Mucosa of stomach (tissue), 1 donor: ENCODE results near the gene CACNA1A.
"Not testable (repeated sequence)": the region's sequence is repeated elsewhere in the genome, so short reads cannot be mapped to it uniquely, and the experiment has no call there.

Source experiments
- H3K27me3 ChIP-seq: one replicate; pipeline ENCODE4 v1.7.0; 2013; ENCODE audit warnings: mild to moderate bottlenecking, low read length; ENCODE audit not compliant: control insufficient read depth, insufficient read depth
- H3K36me3 ChIP-seq: one replicate; pipeline ENCODE4 v1.7.0; 2013; ENCODE audit warnings: low read length; ENCODE audit not compliant: control insufficient read depth, insufficient read depth
- H3K4me1 ChIP-seq: one replicate; pipeline ENCODE4 v1.7.0; 2013; ENCODE audit warnings: mild to moderate bottlenecking, low read length; ENCODE audit not compliant: control insufficient read depth, insufficient read depth
- H3K4me3 ChIP-seq: one replicate; pipeline ENCODE4 v1.7.0; 2013; ENCODE audit warnings: low read length
- H3K9ac ChIP-seq: one replicate; pipeline ENCODE4 v1.7.0; 2013; ENCODE audit warnings: mild to moderate bottlenecking, low read length, moderate library complexity
- H3K9me3 ChIP-seq: one replicate; pipeline ENCODE4 v1.7.0; 2013; ENCODE audit warnings: mild to moderate bottlenecking, low read length, moderate library complexity; ENCODE audit not compliant: control insufficient read depth
- donor health status: Pancreatic carcinoma.

The CACNA1A gene

GRCh38 chr19:13441810-13442512, 64.3 kb downstream of the CACNA1A start:
- Histone ChIP-seq H3K36me3 (no peaks in the 10 kb centered on the region), H3K4me3 (no peak overlapping the region), H3K27me3 (no peaks in the 10 kb centered on the region), H3K9me3 (no peaks in the 10 kb centered on the region), H3K9ac (no peak overlapping the region), H3K4me1 (no peaks in the 10 kb centered on the region)

GRCh38 chr19:13437919-13438618, 68.2 kb downstream of the CACNA1A start:
- H3K9ac ChIP-seq: no peak overlapping the region
- no peaks in the 10 kb centered on the region for H3K4me1 ChIP-seq
- H3K4me3 ChIP-seq: no peak overlapping the region
- H3K27me3 ChIP-seq: no peaks in the 10 kb centered on the region
- no peaks in the 10 kb centered on the region for H3K36me3 ChIP-seq
- H3K9me3 ChIP-seq: no peaks in the 10 kb centered on the region

GRCh38 chr19:13436352-13436751, 69.9 kb downstream of the CACNA1A start:
- H3K9ac ChIP-seq: no peak overlapping the region
- H3K27me3 ChIP-seq: no peaks in the 10 kb centered on the region
- no peaks in the 10 kb centered on the region for H3K9me3 ChIP-seq
- no peaks in the 10 kb centered on the region for H3K4me1 ChIP-seq
- H3K4me3 ChIP-seq: no peak overlapping the region
- no peaks in the 10 kb centered on the region for H3K36me3 ChIP-seq

- H3K36me3 ChIP-seq: no peaks in the 10 kb centered on the region
- H3K4me3 ChIP-seq: no peak overlapping the region
- H3K4me1 ChIP-seq: no peaks in the 10 kb centered on the region
- H3K27me3 ChIP-seq: no peaks in the 10 kb centered on the region
- H3K9me3 ChIP-seq: no peaks in the 10 kb centered on the region
- no peak overlapping the region for H3K9ac ChIP-seq
Measured at GRCh38 chr19:13430790-13431582, 75.3 kb downstream of the CACNA1A start.

GRCh38 chr19:13429563-13429962, 76.7 kb downstream of the CACNA1A start:
- no peaks in the 10 kb centered on the region for H3K9me3 ChIP-seq
- H3K4me1 ChIP-seq: no peaks in the 10 kb centered on the region
- no peaks in the 10 kb centered on the region for H3K27me3 ChIP-seq
- no peak overlapping the region for H3K4me3 ChIP-seq
- H3K36me3 ChIP-seq: no peaks in the 10 kb centered on the region
- H3K9ac ChIP-seq: no peak overlapping the region

- Histone ChIP-seq H3K4me3 (no peak overlapping the region), H3K36me3 (no peaks in the 10 kb centered on the region), H3K9ac (no peak overlapping the region), H3K27me3 (no peaks in the 10 kb centered on the region), H3K9me3 (no peaks in the 10 kb centered on the region), H3K4me1 (no peaks in the 10 kb centered on the region)
Measured at GRCh38 chr19:13428352-13428751, 77.9 kb downstream of the CACNA1A start.

GRCh38 chr19:13427273-13428051, 78.8 kb downstream of the CACNA1A start:
- H3K4me3 ChIP-seq: no peak overlapping the region
- H3K9me3 ChIP-seq: no peaks in the 10 kb centered on the region
- H3K9ac ChIP-seq: no peak overlapping the region
- no peaks in the 10 kb centered on the region for H3K36me3 ChIP-seq
- H3K27me3 ChIP-seq: no peaks in the 10 kb centered on the region
- no peaks in the 10 kb centered on the region for H3K4me1 ChIP-seq

GRCh38 chr19:13425875-13426274, 80.4 kb downstream of the CACNA1A start:
- H3K9me3 ChIP-seq, H3K4me3 ChIP-seq, H3K9ac ChIP-seq: not testable (repeated sequence)

GRCh38 chr19:13425151-13425550, 81.1 kb downstream of the CACNA1A start:
- Histone ChIP-seq H3K9me3 (no peaks in the 10 kb centered on the region), H3K27me3 (no peaks in the 10 kb centered on the region), H3K9ac (no peak overlapping the region), H3K4me3 (no peak overlapping the region), H3K4me1 (no peaks in the 10 kb centered on the region), H3K36me3 (no peaks in the 10 kb centered on the region)

More at GRCh38 chr19:13425875-13426274, 80.4 kb downstream of the CACNA1A start:
- H3K36me3 ChIP-seq, H3K27me3 ChIP-seq, H3K4me1 ChIP-seq: not testable (repeated sequence)

- no peaks in the 10 kb centered on the region for H3K27me3 ChIP-seq
- no peaks in the 10 kb centered on the region for H3K36me3 ChIP-seq
- H3K4me1 ChIP-seq: no peaks in the 10 kb centered on the region
- no peak overlapping the region for H3K9ac ChIP-seq
- H3K9me3 ChIP-seq: no peaks in the 10 kb centered on the region
- H3K4me3 ChIP-seq: no peak overlapping the region
Measured at GRCh38 chr19:13420780-13421179, 85.5 kb downstream of the CACNA1A start.

- no peaks in the 10 kb centered on the region for H3K4me1 ChIP-seq
- H3K27me3 ChIP-seq: no peaks in the 10 kb centered on the region
- no peaks in the 10 kb centered on the region for H3K36me3 ChIP-seq
- no peak overlapping the region for H3K9ac ChIP-seq
- H3K9me3 ChIP-seq: no peaks in the 10 kb centered on the region
- H3K4me3 ChIP-seq: no peak overlapping the region
Measured at GRCh38 chr19:13417054-13417453, 89.2 kb downstream of the CACNA1A start.
